ENCODE data around the gene GFOD1.
"Not testable (repeated sequence)": the region's sequence is repeated elsewhere in the genome, so short reads cannot be mapped to it uniquely, and the experiment has no call there.

The GFOD1 gene

GRCh38 chr6:13511141-13511571, 23.8 kb upstream of the GFOD1 start:
- not testable (repeated sequence) for DNase-seq

- not testable (repeated sequence) for DNase-seq
Measured at GRCh38 chr6:13510433-13510832, 23.0 kb upstream of the GFOD1 start.

GRCh38 chr6:13508711-13509705, 21.6 kb upstream of the GFOD1 start:
- DNase-seq = no peak

- no peak for DNase-seq
Measured at GRCh38 chr6:13507306-13507860, 20.0 kb upstream of the GFOD1 start.

GRCh38 chr6:13505345-13505734, 17.9 kb upstream of the GFOD1 start:
- no peak for DNase-seq

- DNase-seq = no peak
Measured at GRCh38 chr6:13504611-13505344, 17.4 kb upstream of the GFOD1 start.

GRCh38 chr6:13500915-13501314, 13.5 kb upstream of the GFOD1 start:
- DNase-seq = no peak

GRCh38 chr6:13500264-13500663, 12.9 kb upstream of the GFOD1 start:
- no peak for DNase-seq

GRCh38 chr6:13496513-13497190, 9.3 kb upstream of the GFOD1 start:
- no peak for DNase-seq

GRCh38 chr6:13495818-13496217, 8.4 kb upstream of the GFOD1 start:
- no peak for DNase-seq

- DNase-seq = no peak
Measured at GRCh38 chr6:13495112-13495776, 7.8 kb upstream of the GFOD1 start.

- no peak for DNase-seq
Measured at GRCh38 chr6:13494137-13494536, 6.7 kb upstream of the GFOD1 start.

GRCh38 chr6:13493147-13493546, 5.7 kb upstream of the GFOD1 start:
- no peak for DNase-seq

- no peak for DNase-seq
Measured at GRCh38 chr6:13492357-13492756, 5.0 kb upstream of the GFOD1 start.

GRCh38 chr6:13491538-13491937, 4.1 kb upstream of the GFOD1 start:
- no peak for DNase-seq

- no peak for DNase-seq
Measured at GRCh38 chr6:13490402-13490801, 3.0 kb upstream of the GFOD1 start.

GRCh38 chr6:13488896-13489237, 1.5 kb upstream of the GFOD1 start:
- no peak for DNase-seq

GRCh38 chr6:13488015-13488895, 855 bp upstream of the GFOD1 start:
- no peak for DNase-seq

- DNase-seq = peak; percentile 11
Measured at GRCh38 chr6:13486679-13487121, 700 bp downstream of the GFOD1 start.

GRCh38 chr6:13485923-13486562, 1.4 kb downstream of the GFOD1 start:
- peak; percentile 38 for DNase-seq

- peak; percentile 1 for DNase-seq
Measured at GRCh38 chr6:13485303-13485702, 2.1 kb downstream of the GFOD1 start.
